ENCODE measurements around the gene ECT2L.

- TF ChIP-seq CTCF (IDR thresholded peaks at IDR 0.05; ENCODE audit: low read depth, low read length): no peak
- no peak for TF ChIP-seq EZH2phosphoT487 (IDR thresholded peaks at IDR 0.05; ENCODE audit: low read depth)
Observed at GRCh38 chr6:138920906-138921305, 125.0 kb downstream of the ECT2L start.

Data from OCI-LY3 (cell line).